Measurements from ENCODE around the gene GADD45B. TPM values are rescaled to one million over a fixed set of nuclear protein-coding genes. Genes with fewer than 3 reads are reported as not detected.
"Not testable (repeated sequence)": the region's sequence is repeated elsewhere in the genome, so short reads cannot be mapped to it uniquely, and the experiment has no call there.

The GADD45B gene
- total RNA-seq, 1 donor from 2014 or later = 25.8 TPM

DNA sequence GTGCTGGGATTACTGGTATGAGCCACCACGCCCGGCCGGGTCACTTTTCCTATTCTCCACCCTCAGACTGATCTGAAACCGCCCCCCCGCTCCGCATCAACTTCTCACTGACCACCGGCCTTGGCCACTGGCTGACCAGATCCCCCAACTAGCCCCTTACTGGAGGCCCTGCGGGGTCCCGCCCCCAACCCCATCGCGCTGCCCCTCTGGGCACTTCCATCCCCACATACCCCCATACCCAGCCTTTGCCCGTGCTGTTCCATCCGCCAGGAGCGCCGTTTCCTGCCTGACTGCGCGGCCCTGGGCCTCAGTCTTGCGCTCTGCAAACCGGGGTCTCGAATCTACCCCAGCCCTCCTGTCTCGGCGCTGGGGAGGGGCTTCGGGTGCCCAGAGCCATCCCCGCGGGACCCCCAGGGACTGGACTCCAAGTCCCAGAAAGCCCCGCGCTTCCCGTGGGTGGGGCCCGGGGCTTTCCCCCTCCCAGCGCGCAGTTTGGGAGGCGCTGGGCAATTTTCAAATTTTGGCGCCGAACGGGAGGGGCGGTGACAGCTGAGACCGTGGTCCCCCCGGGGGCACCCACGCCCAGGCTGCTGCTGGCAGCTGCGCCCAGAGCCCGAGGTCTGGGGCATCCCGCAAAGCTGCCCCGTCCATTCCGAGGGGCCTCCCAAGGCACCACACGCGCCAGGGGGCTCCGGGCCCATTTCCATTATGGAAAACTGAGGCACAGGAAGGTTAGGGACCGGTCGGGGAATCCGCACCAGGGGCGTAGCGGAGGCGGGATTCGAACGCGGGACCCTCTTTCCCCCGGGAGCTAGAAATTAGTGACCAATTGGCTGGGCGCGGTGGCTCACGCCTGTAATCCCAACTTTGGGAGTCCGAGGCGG lies 13.9 kb upstream of the GADD45B start:
- TF ChIP-seq, protein P1, sequence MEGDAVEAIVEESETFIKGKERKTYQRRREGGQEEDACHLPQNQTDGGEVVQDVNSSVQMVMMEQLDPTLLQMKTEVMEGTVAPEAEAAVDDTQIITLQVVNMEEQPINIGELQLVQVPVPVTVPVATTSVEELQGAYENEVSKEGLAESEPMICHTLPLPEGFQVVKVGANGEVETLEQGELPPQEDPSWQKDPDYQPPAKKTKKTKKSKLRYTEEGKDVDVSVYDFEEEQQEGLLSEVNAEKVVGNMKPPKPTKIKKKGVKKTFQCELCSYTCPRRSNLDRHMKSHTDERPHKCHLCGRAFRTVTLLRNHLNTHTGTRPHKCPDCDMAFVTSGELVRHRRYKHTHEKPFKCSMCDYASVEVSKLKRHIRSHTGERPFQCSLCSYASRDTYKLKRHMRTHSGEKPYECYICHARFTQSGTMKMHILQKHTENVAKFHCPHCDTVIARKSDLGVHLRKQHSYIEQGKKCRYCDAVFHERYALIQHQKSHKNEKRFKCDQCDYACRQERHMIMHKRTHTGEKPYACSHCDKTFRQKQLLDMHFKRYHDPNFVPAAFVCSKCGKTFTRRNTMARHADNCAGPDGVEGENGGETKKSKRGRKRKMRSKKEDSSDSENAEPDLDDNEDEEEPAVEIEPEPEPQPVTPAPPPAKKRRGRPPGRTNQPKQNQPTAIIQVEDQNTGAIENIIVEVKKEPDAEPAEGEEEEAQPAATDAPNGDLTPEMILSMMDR (IDR thresholded peaks at IDR 0.05; ENCODE audit: insufficient read depth, low read length, severe bottlenecking) = peak; percentile 34
- Histone ChIP-seq H3K36me3 (ENCODE audit: control insufficient read depth, insufficient read depth, low read length) (no peaks in the 10 kb centered on the region), H3K27me3 (ENCODE audit: control insufficient read depth, insufficient read depth, low read length) (no peaks in the 10 kb centered on the region), H3K4me3 (ENCODE audit: low read depth, low read length) (peak overlapping the region; percentile 51)
- DNase-seq (ENCODE audit: low read depth) (no peak), FAIRE-seq (no peak)

DNA sequence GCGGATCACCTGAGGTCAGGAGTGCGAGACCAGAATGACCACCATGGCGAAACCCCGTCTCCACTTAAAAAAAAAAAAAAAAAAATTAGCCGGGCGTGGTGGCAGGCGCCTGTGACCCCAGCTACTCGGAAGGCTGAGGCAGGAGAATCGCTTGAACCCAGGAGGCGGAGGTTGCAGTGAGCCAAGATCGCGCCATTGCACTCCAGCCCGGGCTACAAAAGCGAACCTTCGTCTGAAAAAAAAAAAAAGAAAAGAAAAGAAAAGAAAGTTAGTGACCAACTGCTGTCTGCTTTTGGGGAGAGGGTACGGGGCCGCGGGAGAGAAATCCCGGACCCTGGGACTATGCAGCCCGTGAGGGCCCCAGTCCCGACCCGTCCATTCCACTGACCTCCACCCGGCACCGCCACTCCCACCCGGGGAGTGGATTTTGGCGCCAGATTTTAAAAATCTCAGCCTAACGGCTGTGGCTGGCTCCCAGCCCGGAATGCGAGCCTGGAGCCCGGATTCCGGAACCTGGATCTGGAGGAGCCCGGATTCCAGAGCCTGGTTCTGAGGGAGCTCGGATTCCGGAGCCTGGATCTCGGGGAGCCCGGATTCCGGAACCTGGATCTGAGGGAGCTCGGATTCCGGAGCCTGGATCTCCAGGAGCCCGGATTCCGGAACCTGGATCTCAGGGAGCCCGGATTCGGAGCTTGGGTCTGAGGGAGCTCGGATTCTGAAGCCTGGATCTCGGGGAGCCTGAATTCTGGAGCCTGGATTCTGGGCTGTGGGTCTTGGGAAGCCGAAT lies 13.1 kb upstream of the GADD45B start:
- DNase-seq (ENCODE audit: low read depth) (peak; percentile 37), FAIRE-seq (no peak)

DNA sequence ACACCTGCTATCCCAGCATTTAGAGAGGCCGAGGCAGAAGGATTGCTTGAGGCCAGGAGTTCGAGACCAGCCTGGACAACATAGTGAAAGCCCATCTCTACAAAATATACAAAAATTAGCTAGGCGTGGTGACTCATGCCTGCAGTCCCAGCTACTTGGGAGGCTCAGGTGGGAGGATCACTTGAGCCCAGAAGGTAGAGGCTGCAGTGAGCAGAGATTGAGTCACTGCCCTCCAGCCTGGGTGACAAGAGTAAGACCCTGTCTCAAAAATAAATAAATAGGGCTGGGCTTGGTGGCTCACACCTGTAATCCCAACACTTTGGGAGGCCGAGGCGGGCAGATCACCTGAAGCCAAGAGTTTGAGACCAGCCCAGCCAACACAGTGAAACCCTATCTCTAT lies 12.2 kb upstream of the GADD45B start:
- not testable (repeated sequence) for DNase-seq (ENCODE audit: low read depth); H3K4me3 ChIP-seq (ENCODE audit: low read depth, low read length); FAIRE-seq; H3K36me3 ChIP-seq (ENCODE audit: control insufficient read depth, insufficient read depth, low read length); H3K27me3 ChIP-seq (ENCODE audit: control insufficient read depth, insufficient read depth, low read length)

More for the DNA sequence above, 13.1 kb upstream of the GADD45B start:
- Histone ChIP-seq H3K36me3 (ENCODE audit: control insufficient read depth, insufficient read depth, low read length) (no peaks in the 10 kb centered on the region), H3K27me3 (ENCODE audit: control insufficient read depth, insufficient read depth, low read length) (no peaks in the 10 kb centered on the region), H3K4me3 (ENCODE audit: low read depth, low read length) (peak overlapping the region; percentile 51)
- TF ChIP-seq, protein P1 (IDR thresholded peaks at IDR 0.05; ENCODE audit: insufficient read depth, low read length, severe bottlenecking) = no peak

DNA sequence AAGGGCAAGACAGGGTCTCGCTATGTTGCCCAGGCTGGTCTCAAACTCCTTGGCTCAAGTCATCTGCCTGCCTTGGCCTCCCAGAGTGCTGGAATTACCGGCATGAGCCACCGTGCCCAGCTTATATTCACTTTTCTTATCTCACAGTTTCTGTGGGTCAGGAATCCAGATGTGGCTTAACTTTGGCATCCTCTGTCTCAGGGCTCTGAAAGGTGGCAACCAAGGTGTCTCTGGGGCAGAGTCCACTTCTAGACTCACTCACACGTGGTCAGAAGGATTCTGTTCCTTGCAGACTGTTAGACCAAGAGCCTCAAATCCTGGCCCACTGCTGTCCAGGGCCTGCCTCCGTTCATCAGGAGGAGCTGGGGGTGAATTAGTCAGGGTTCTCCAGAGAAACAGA lies 11.5 kb upstream of the GADD45B start:
- Histone ChIP-seq H3K4me3 (ENCODE audit: low read depth, low read length) (no peak overlapping the region), H3K27me3 (ENCODE audit: control insufficient read depth, insufficient read depth, low read length) (no peaks in the 10 kb centered on the region), H3K36me3 (ENCODE audit: control insufficient read depth, insufficient read depth, low read length) (no peaks in the 10 kb centered on the region)
- DNase-seq (ENCODE audit: low read depth) (no peak), FAIRE-seq (no peak)
- TF ChIP-seq, protein P1 (IDR thresholded peaks at IDR 0.05; ENCODE audit: insufficient read depth, low read length, severe bottlenecking) = no peak

DNA sequence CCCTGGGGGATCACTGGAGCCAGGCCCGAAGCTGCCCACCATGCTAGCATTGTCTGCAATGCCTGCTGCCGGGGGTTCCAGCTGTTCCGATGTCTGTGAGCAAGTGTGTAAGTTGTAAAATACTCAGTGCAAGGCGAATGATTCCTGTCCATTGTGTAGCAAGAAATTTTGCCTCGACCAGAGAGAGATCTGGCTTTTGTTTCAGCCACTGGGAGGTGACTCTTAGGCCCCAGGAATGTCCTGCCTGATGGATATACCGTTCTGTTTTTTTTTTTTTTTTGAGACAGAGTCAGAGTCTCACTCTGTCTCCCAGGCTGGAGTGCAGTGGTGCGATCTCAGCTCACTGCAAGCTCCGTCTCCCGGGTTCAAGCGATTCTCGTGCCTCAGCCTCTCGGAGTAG lies 7.3 kb upstream of the GADD45B start:
- no peak for DNase-seq (ENCODE audit: low read depth)
- H3K4me3 ChIP-seq (ENCODE audit: low read depth, low read length) = no peak overlapping the region
- no peaks in the 10 kb centered on the region for H3K27me3 ChIP-seq (ENCODE audit: control insufficient read depth, insufficient read depth, low read length)
- no peak for FAIRE-seq
- TF ChIP-seq, protein P1 (IDR thresholded peaks at IDR 0.05; ENCODE audit: insufficient read depth, low read length, severe bottlenecking) = no peak
- H3K36me3 ChIP-seq (ENCODE audit: control insufficient read depth, insufficient read depth, low read length) = no peaks in the 10 kb centered on the region
